ENCODE data around the gene QRFP.

- no peak for TF ChIP-seq CTCF (IDR thresholded peaks at IDR 0.05)
- TF ChIP-seq POLR2A (IDR thresholded peaks at IDR 0.05): no peak
Measured at GRCh38 chr9:130935648-130936271, 39.1 kb upstream of the QRFP start.

Data from gastroesophageal sphincter (tissue), 3 donors.